ENCODE data around the gene DRGX.

Gene DRGX

GRCh38 chr10:49329146-49329505 lies 66.8 kb downstream of the DRGX start:
- H3K9me3 ChIP-seq (replicated peaks; ENCODE audit: low read length), result no peaks in the 10 kb centered on the region
- H3K4me3 ChIP-seq (ENCODE audit: low read length), result no peak overlapping the region
- H3K4me2 ChIP-seq (ENCODE audit: low read length), result no peak overlapping the region
- H3K36me3 ChIP-seq (ENCODE audit: insufficient read depth, low read length), result no peaks in the 10 kb centered on the region
- H3K9ac ChIP-seq (ENCODE audit: low read depth, low read length), result no peak overlapping the region
- H3K27me3 ChIP-seq (ENCODE audit: control insufficient read depth, insufficient read depth, low read length), result peaks cover 18% of the 10 kb centered on the region
- H3K4me1 ChIP-seq (ENCODE audit: control insufficient read depth, insufficient read depth, low read length), result no peaks in the 10 kb centered on the region

GRCh38 chr10:49328401-49329145 lies 67.3 kb downstream of the DRGX start:
- no peak overlapping the region for H3K4me2 ChIP-seq (ENCODE audit: low read length)
- H3K36me3 ChIP-seq (ENCODE audit: insufficient read depth, low read length), result no peaks in the 10 kb centered on the region
- H3K9me3 ChIP-seq (replicated peaks; ENCODE audit: low read length), result no peaks in the 10 kb centered on the region
- H3K27me3 ChIP-seq (ENCODE audit: control insufficient read depth, insufficient read depth, low read length), result peaks cover 22% of the 10 kb centered on the region
- no peak overlapping the region for H3K4me3 ChIP-seq (ENCODE audit: low read length)
- H3K9ac ChIP-seq (ENCODE audit: low read depth, low read length), result no peak overlapping the region
- no peaks in the 10 kb centered on the region for H3K4me1 ChIP-seq (ENCODE audit: control insufficient read depth, insufficient read depth, low read length)

DNA sequence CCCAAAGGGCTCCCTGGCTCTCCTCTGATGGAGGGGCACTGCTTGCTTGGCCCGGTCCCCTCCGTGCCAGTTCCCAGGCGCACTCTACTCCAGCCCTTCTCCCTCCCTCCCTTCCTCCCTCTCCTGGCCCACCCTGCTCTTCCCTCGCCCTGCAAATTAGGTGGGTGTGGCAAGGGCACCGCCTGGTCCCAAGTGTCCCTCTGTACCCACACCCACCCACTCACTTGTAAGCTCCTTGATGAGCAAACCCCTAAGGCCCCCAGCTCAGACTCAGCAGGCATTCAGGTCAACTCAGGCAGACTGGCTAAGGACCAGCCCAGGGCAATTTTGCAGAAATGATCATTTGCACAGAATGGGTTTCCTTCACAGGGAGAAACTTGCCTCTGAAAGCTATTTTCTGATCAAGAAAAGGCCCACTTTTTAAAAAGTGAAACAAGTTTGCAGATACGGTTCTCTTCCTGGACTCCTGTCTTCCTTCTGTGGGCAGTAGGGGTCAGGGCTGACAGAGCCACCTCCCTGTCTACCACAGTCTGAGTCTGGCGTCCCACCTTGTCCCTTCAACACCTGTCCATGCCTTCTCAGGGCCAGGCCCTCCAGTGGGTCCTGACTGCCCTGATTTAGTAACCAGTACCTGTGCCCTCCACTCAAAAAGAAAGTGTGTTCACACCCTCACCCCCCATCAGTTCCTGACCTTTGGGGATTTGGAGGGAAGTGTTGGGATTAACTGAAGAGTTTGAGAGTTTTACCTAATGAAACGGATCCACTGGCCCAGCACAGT lies 68.7 kb downstream of the DRGX start:
- Histone ChIP-seq H3K27me3 (ENCODE audit: control insufficient read depth, insufficient read depth, low read length) (peaks cover 36% of the 10 kb centered on the region), H3K36me3 (ENCODE audit: insufficient read depth, low read length) (no peaks in the 10 kb centered on the region), H3K9me3 (replicated peaks; ENCODE audit: low read length) (no peaks in the 10 kb centered on the region), H3K9ac (ENCODE audit: low read depth, low read length) (no peak overlapping the region), H3K4me1 (ENCODE audit: control insufficient read depth, insufficient read depth, low read length) (no peaks in the 10 kb centered on the region), H3K4me2 (ENCODE audit: low read length) (no peak overlapping the region), H3K4me3 (ENCODE audit: low read length) (no peak overlapping the region)

- H3K4me3 ChIP-seq (ENCODE audit: low read length), result no peak overlapping the region
- peaks cover 43% of the 10 kb centered on the region for H3K27me3 ChIP-seq (ENCODE audit: control insufficient read depth, insufficient read depth, low read length)
- no peaks in the 10 kb centered on the region for H3K9me3 ChIP-seq (replicated peaks; ENCODE audit: low read length)
- no peak overlapping the region for H3K4me2 ChIP-seq (ENCODE audit: low read length)
- no peak overlapping the region for H3K9ac ChIP-seq (ENCODE audit: low read depth, low read length)
- H3K4me1 ChIP-seq (ENCODE audit: control insufficient read depth, insufficient read depth, low read length), result no peaks in the 10 kb centered on the region
- no peaks in the 10 kb centered on the region for H3K36me3 ChIP-seq (ENCODE audit: insufficient read depth, low read length)
Measured at GRCh38 chr10:49325916-49326783, 69.7 kb downstream of the DRGX start.

- Histone ChIP-seq H3K4me1 (ENCODE audit: control insufficient read depth, insufficient read depth, low read length) (no peaks in the 10 kb centered on the region), H3K4me3 (ENCODE audit: low read length) (no peak overlapping the region), H3K9me3 (replicated peaks; ENCODE audit: low read length) (no peaks in the 10 kb centered on the region), H3K27me3 (ENCODE audit: control insufficient read depth, insufficient read depth, low read length) (peaks cover 48% of the 10 kb centered on the region), H3K4me2 (ENCODE audit: low read length) (no peak overlapping the region), H3K9ac (ENCODE audit: low read depth, low read length) (no peak overlapping the region), H3K36me3 (ENCODE audit: insufficient read depth, low read length) (no peaks in the 10 kb centered on the region)
Measured at GRCh38 chr10:49325131-49325915, 70.6 kb downstream of the DRGX start.

DNA sequence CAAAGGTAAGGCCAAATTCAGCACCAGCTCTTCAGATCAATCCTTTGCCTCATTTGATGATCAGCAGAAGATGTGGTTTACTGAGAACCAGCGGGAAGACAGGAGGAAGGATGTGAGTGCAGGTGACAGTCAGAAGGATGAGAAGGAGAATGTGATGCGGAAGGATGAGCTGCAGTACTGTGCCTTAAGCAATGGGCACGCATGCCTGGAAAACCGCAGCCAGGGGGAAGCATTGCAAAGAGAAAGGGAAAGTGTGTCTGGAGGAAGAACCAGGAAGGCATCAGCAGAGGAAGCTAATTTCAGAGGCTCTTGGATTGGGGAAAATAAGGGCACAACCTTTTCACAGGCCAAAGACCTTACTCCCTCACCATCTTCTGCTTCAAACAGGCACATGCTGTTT lies 71.2 kb downstream of the DRGX start:
- no peak overlapping the region for H3K4me2 ChIP-seq (ENCODE audit: low read length)
- H3K4me1 ChIP-seq (ENCODE audit: control insufficient read depth, insufficient read depth, low read length), result no peaks in the 10 kb centered on the region
- no peaks in the 10 kb centered on the region for H3K36me3 ChIP-seq (ENCODE audit: insufficient read depth, low read length)

GRCh38 chr10:49323896-49324270 lies 72.0 kb downstream of the DRGX start:
- Histone ChIP-seq H3K4me3 (ENCODE audit: low read length) (no peak overlapping the region), H3K9ac (ENCODE audit: low read depth, low read length) (no peak overlapping the region), H3K27me3 (ENCODE audit: control insufficient read depth, insufficient read depth, low read length) (peaks cover 40% of the 10 kb centered on the region), H3K4me1 (ENCODE audit: control insufficient read depth, insufficient read depth, low read length) (no peaks in the 10 kb centered on the region), H3K36me3 (ENCODE audit: insufficient read depth, low read length) (no peaks in the 10 kb centered on the region), H3K4me2 (ENCODE audit: low read length) (no peak overlapping the region), H3K9me3 (replicated peaks; ENCODE audit: low read length) (no peaks in the 10 kb centered on the region)

More for the DNA sequence above, 71.2 kb downstream of the DRGX start:
- Histone ChIP-seq H3K9me3 (replicated peaks; ENCODE audit: low read length) (no peaks in the 10 kb centered on the region), H3K9ac (ENCODE audit: low read depth, low read length) (no peak overlapping the region), H3K27me3 (ENCODE audit: control insufficient read depth, insufficient read depth, low read length) (peaks cover 46% of the 10 kb centered on the region), H3K4me3 (ENCODE audit: low read length) (no peak overlapping the region)

DNA sequence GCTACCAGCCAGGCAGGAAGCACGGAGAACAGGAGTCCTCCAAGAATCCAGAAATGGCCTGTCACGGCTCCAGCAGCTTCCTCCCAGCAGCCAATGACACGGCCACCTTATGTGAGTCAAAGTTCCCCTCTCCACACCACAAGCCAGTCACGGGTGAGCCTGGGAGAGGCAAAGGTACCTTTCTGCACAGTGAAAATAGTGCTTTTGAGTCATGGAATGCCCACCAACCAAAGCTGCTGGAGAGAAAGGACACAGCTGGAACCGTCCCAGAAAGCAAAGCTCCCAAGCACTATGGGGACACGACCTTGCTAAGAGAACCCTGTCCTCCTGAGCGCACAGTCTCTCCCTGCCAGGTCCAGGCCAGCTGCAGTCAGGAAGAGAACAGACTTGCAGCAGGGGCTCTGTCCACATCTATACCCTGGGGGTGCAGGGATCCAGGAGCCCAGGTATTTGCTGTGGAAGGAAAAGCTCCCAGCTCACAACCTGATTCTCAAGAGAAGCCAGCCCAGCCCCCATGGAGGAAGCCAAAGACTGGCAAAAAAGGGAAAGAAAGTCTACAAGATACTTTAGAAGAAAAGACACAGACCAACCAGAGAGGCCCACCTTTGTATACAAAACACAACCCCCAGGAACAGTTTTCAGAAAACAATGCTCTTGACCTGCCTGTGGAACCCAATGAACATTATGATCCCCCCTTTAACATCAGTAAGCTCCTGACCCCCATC lies 72.6 kb downstream of the DRGX start:
- no peak overlapping the region for H3K4me3 ChIP-seq (ENCODE audit: low read length)
- H3K4me2 ChIP-seq (ENCODE audit: low read length), result no peak overlapping the region
- H3K9me3 ChIP-seq (replicated peaks; ENCODE audit: low read length), result no peaks in the 10 kb centered on the region
- peaks cover 42% of the 10 kb centered on the region for H3K27me3 ChIP-seq (ENCODE audit: control insufficient read depth, insufficient read depth, low read length)
- no peaks in the 10 kb centered on the region for H3K36me3 ChIP-seq (ENCODE audit: insufficient read depth, low read length)
- H3K9ac ChIP-seq (ENCODE audit: low read depth, low read length), result no peak overlapping the region
- no peaks in the 10 kb centered on the region for H3K4me1 ChIP-seq (ENCODE audit: control insufficient read depth, insufficient read depth, low read length)

GRCh38 chr10:49322371-49323170 lies 73.3 kb downstream of the DRGX start:
- peaks cover 48% of the 10 kb centered on the region for H3K27me3 ChIP-seq (ENCODE audit: control insufficient read depth, insufficient read depth, low read length)
- no peaks in the 10 kb centered on the region for H3K4me1 ChIP-seq (ENCODE audit: control insufficient read depth, insufficient read depth, low read length)
- no peak overlapping the region for H3K4me2 ChIP-seq (ENCODE audit: low read length)
- no peak overlapping the region for H3K9ac ChIP-seq (ENCODE audit: low read depth, low read length)
- no peaks in the 10 kb centered on the region for H3K9me3 ChIP-seq (replicated peaks; ENCODE audit: low read length)
- no peaks in the 10 kb centered on the region for H3K36me3 ChIP-seq (ENCODE audit: insufficient read depth, low read length)
- H3K4me3 ChIP-seq (ENCODE audit: low read length), result no peak overlapping the region

DNA sequence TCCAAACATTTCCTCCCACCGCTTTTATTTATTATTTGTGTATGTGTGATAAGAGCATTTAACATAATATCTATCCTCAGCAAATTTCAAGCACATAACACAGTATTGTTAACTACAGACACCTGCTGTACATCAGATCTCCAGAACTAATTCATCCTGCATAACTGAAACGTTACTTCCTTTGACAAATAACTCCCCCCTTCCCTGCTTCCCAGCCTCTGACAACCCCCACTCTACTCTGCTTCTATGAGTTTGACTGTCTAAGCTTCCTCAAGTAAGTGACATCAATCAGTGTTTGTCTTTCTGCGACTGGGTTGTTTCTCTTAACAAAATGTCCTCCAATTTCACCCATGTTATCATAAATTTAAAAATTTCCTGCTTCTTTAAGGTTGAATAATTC lies 74.9 kb downstream of the DRGX start:
- Histone ChIP-seq H3K27me3 (ENCODE audit: control insufficient read depth, insufficient read depth, low read length) (peaks cover 52% of the 10 kb centered on the region), H3K4me1 (ENCODE audit: control insufficient read depth, insufficient read depth, low read length) (no peaks in the 10 kb centered on the region), H3K4me3 (ENCODE audit: low read length) (no peak overlapping the region), H3K9ac (ENCODE audit: low read depth, low read length) (no peak overlapping the region), H3K4me2 (ENCODE audit: low read length) (no peak overlapping the region), H3K36me3 (ENCODE audit: insufficient read depth, low read length) (no peaks in the 10 kb centered on the region), H3K9me3 (replicated peaks; ENCODE audit: low read length) (no peaks in the 10 kb centered on the region)
